Activated B cell treated with CpG ODN at 0.5 μM for 24 hours (primary cell): ENCODE data around the gene CCR6. TPM values are rescaled to one million over a fixed set of nuclear protein-coding genes. Genes with fewer than 3 reads are reported as not detected.

Experiments
- ATAC-seq: fragments of 200-7000 bp; cut with Tn5 transposase; one replicate; pipeline ENCODE4 v1.10.0; 2021; ENCODE audit warnings: low read depth, mild to moderate bottlenecking, moderate library complexity
- CTCF ChIA-PET: fragments of 350-600 bp; sonication (Branson Sonifier 250); formaldehyde crosslinking; loops from one replicate; lab custom pipeline; 2021; ENCODE audit warnings: antibody characterized with exemption; lab: Charles Lee
- POLR2A ChIA-PET: fragments of 350-600 bp; sonication (Branson Sonifier 250); formaldehyde crosslinking; loops from one replicate; lab custom pipeline; 2021; ENCODE audit warnings: antibody characterized with exemption; lab: Charles Lee
- DNase-seq: peaks from one replicate; pipeline ENCODE4 v3.0.0; 2022
- H3K27ac Mint-ChIP-seq: one replicate; pipeline ENCODE4 v1.8.0; 2020; ENCODE audit warnings: mixed read lengths
- H3K27me3 Mint-ChIP-seq: one replicate; pipeline ENCODE4 v1.8.0; 2021; ENCODE audit warnings: mixed read lengths
- H3K36me3 Mint-ChIP-seq: one replicate; pipeline ENCODE4 v1.8.0; 2021; ENCODE audit warnings: low read depth, mixed read lengths
- H3K4me1 Mint-ChIP-seq: one replicate; pipeline ENCODE4 v1.8.0; 2021; ENCODE audit warnings: mixed read lengths
- H3K4me3 Mint-ChIP-seq: one replicate; pipeline ENCODE4 v1.8.0; 2020; ENCODE audit warnings: mild to moderate bottlenecking, mixed read lengths
- H3K9me3 Mint-ChIP-seq: one replicate; pipeline ENCODE4 v1.8.0; 2020; ENCODE audit warnings: mixed read lengths
- CTCF ChIP-seq: fragments of 200-600 bp; IDR thresholded peaks from one replicate; pipeline ENCODE4 v1.8.0; 2022; ENCODE audit warnings: antibody characterized with exemption, mild to moderate bottlenecking
- intact Hi-C: fragments of 100-400 bp; cut with micrococcal nuclease; formaldehyde crosslinking; loops from one replicate; pipeline ENCODE4 v1.15.1; 2024
- total RNA-seq: library from RNA; stranded (reverse); gene quantifications from 2 replicates; pipeline ENCODE4 v1.2.3, GENCODE V29; 2022

Gene CCR6
- total RNA-seq, 1 donor from 2014 or later: 28.9 TPM

- DNase-seq (no peak), ATAC-seq (no peak)
- peak overlapping the region; percentile 93 for H3K27ac Mint-ChIP-seq
- no peak for TF ChIP-seq CTCF
- H3K27me3 Mint-ChIP-seq: no peaks in the 10 kb centered on the region
- no peak overlapping the region for H3K4me3 Mint-ChIP-seq
- no peaks in the 10 kb centered on the region for H3K9me3 Mint-ChIP-seq
- H3K4me1 Mint-ChIP-seq: peaks cover 90% of the 10 kb centered on the region
- CTCF ChIA-PET: interaction anchor here (0.6 to 8.6 kb wide), 5 partner anchors 13 to 147 kb away, joined by 3 to 145 read pairs (median 4); partner anchors contain the start of gene CCR6
- intact Hi-C loops: no loop called here
- peaks cover 68% of the 10 kb centered on the region for H3K36me3 Mint-ChIP-seq
- POLR2A ChIA-PET: interaction anchor here (1.1 to 26.6 kb wide), 5 partner anchors 14 to 45 kb away, joined by 3 to 970 read pairs (median 7); partner anchors contain the start of gene CCR6
These were observed 13.5 kb downstream of the CCR6 start for GRCh38 chr6:167136376-167136775.

GRCh38 chr6:167137081-167137480, 14.2 kb downstream of the CCR6 start:
- Mint-ChIP-seq H3K36me3 (peaks cover 61% of the 10 kb centered on the region), H3K4me3 (peak overlapping the region; percentile 62), H3K9me3 (no peaks in the 10 kb centered on the region), H3K27me3 (no peaks in the 10 kb centered on the region), H3K4me1 (peaks cover 90% of the 10 kb centered on the region), H3K27ac (peak overlapping the region; percentile 93)
- intact Hi-C loops: no loop called here
- TF ChIP-seq CTCF: no peak
- DNase-seq (no peak), ATAC-seq (no peak)
- POLR2A ChIA-PET: interaction anchor here (1.0 to 26.6 kb wide), 8 partner anchors 15 to 181 kb away, joined by 3 to 970 read pairs (median 8); partner anchors contain the start of genes CCR6 and RNASET2
- CTCF ChIA-PET: interaction anchor here (0.6 to 8.6 kb wide), 7 partner anchors 14 to 148 kb away, joined by 3 to 145 read pairs (median 4); partner anchors contain the start of genes CCR6 and CEP43

- ChIA-PET CTCF (interaction anchor here (0.9 to 8.6 kb wide), 9 partner anchors 10 to 148 kb away, joined by 3 to 145 read pairs (median 4); partner anchors contain the start of genes CCR6 and CEP43), POLR2A (interaction anchor here (1.0 to 26.6 kb wide), 9 partner anchors 16 to 182 kb away, joined by 3 to 970 read pairs (median 7); partner anchors contain the start of genes CCR6 and RNASET2)
- intact Hi-C loops: no loop called here
- DNase-seq (no peak), ATAC-seq (no peak)
- H3K9me3 Mint-ChIP-seq: no peaks in the 10 kb centered on the region
- no peak overlapping the region for H3K4me3 Mint-ChIP-seq
- peaks cover 88% of the 10 kb centered on the region for H3K4me1 Mint-ChIP-seq
- H3K27ac Mint-ChIP-seq: peak overlapping the region; percentile 93
- peaks cover 54% of the 10 kb centered on the region for H3K36me3 Mint-ChIP-seq
- no peak for TF ChIP-seq CTCF
- no peaks in the 10 kb centered on the region for H3K27me3 Mint-ChIP-seq
These were observed 15.0 kb downstream of the CCR6 start for GRCh38 chr6:167137881-167138280.

- no peaks in the 10 kb centered on the region for H3K9me3 Mint-ChIP-seq
- POLR2A ChIA-PET: interaction anchor here (0.6 to 26.6 kb wide), 16 partner anchors 12 to 184 kb away, joined by 3 to 970 read pairs (median 6); partner anchors contain the start of genes CCR6, CEP43 and RNASET2
- CTCF ChIA-PET: interaction anchor here (0.6 to 8.6 kb wide), 20 partner anchors 10 to 364 kb away, joined by 3 to 145 read pairs (median 11); partner anchors contain the start of genes CCR6, CEP43 and RNASET2
- ATAC-seq (peak; percentile 14), DNase-seq (no peak)
- TF ChIP-seq CTCF: no peak
- H3K4me1 Mint-ChIP-seq: peaks cover 77% of the 10 kb centered on the region
- H3K36me3 Mint-ChIP-seq: peaks cover 41% of the 10 kb centered on the region
- peak overlapping the region; percentile 79 for H3K27ac Mint-ChIP-seq
- no peaks in the 10 kb centered on the region for H3K27me3 Mint-ChIP-seq
- H3K4me3 Mint-ChIP-seq: no peak overlapping the region
- intact Hi-C loops: loop anchor here (1.0 to 2.0 kb wide), 6 partner anchors 9 to 60 kb away; no protein-coding TSS in a partner anchor
These were observed 16.9 kb downstream of the CCR6 start for GRCh38 chr6:167139761-167140160.
